GM12801 (cell line): Measurements from ENCODE around the gene SFSWAP.

ENCODE experiments used
- TF ChIP-seq, protein P1 (sequence below): IDR thresholded peaks from one replicate; pipeline ENCODE4 v1.5.1; 2011; ENCODE audit warnings: control low read depth; ENCODE audit not compliant: insufficient read length; ENCODE audit errors: extremely low read depth

SFSWAP gene

DNA sequence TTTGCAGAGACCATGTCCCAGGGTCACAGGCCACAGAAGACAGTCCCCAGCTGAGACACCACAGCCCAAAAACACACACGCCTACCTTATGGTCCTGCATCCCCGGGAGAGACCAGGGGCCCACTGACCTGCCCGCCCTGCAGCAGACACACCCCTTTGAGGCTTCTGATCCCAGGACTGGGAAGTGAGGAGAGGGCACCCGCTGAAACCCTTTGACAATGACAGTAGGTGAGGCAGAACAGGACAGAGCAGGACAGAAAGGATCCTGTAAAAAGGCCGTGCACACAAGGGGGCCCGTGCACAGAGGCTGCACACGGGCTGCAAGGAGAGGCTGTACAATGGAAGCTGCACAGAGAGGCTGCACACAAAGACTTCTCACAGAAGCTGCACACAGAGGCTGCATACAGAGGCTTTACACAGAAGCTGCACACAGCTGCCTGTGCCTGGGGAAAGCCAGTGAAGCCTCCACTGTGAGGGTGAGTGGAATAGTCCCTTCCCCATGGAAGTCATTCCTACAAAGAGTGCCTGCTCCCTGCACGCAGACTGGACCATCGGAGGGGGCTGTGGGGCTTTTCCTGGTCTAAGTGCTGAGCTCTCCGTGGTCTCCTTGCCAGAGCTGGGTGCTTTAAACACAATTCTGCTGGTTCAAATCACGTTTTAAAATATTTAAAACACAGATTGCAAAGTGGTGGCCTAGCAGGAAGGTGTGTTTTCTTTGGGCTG is 16.6 kb upstream of the SFSWAP start:
- TF ChIP-seq, protein P1, sequence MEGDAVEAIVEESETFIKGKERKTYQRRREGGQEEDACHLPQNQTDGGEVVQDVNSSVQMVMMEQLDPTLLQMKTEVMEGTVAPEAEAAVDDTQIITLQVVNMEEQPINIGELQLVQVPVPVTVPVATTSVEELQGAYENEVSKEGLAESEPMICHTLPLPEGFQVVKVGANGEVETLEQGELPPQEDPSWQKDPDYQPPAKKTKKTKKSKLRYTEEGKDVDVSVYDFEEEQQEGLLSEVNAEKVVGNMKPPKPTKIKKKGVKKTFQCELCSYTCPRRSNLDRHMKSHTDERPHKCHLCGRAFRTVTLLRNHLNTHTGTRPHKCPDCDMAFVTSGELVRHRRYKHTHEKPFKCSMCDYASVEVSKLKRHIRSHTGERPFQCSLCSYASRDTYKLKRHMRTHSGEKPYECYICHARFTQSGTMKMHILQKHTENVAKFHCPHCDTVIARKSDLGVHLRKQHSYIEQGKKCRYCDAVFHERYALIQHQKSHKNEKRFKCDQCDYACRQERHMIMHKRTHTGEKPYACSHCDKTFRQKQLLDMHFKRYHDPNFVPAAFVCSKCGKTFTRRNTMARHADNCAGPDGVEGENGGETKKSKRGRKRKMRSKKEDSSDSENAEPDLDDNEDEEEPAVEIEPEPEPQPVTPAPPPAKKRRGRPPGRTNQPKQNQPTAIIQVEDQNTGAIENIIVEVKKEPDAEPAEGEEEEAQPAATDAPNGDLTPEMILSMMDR = no peak

DNA sequence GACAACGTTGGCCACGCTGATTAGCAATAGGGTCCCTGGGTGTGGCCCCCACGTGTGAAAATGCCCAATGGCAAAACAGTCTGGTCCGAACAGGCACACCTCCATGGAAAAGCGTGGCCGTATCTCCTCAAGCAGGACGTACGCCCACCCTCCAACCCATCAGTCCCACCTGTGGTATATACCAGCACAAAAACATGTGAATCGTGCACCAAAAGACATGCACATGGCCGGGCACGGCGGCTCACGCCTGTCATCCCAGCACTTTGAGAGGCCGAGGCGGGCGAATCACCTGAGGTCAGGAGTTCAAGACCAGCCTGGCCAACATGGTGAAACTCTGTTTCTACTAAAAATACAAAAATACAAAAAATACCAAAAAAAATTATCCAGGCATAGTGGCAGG is 14.9 kb upstream of the SFSWAP start:
- TF ChIP-seq, protein P1 = no peak

GRCh38 chr12:131698286-131698685 is 12.6 kb upstream of the SFSWAP start:
- TF ChIP-seq, protein P1 = no peak

- TF ChIP-seq, protein P1 = no peak
Observed at GRCh38 chr12:131699434-131699833, 11.5 kb upstream of the SFSWAP start.

DNA sequence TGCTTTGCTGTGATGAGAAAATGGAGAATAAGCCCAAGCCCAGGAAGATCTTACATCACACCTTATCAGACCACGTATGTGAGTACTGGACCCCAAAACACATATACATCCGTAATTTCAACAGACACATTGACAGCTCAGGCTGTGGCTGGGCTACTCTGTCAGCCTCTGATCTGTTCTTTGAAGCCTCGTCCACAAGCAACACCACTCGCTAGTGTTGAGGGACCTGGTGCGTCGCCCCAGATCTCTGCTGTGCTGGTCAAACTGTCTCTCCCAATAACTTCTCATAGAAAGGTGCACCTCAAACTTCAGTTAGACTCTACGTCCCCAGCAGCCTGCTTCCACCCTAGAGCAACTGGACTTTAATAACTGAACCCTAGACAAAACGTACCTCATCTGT is 10.6 kb upstream of the SFSWAP start:
- TF ChIP-seq, protein P1 = no peak

GRCh38 chr12:131701705-131702572 is 9.0 kb upstream of the SFSWAP start:
- TF ChIP-seq, protein P1 = no peak

GRCh38 chr12:131702573-131702877 is 8.4 kb upstream of the SFSWAP start:
- TF ChIP-seq, protein P1 = no peak
